ENCODE measurements around the gene KRT15.

KRT15 gene

DNA sequence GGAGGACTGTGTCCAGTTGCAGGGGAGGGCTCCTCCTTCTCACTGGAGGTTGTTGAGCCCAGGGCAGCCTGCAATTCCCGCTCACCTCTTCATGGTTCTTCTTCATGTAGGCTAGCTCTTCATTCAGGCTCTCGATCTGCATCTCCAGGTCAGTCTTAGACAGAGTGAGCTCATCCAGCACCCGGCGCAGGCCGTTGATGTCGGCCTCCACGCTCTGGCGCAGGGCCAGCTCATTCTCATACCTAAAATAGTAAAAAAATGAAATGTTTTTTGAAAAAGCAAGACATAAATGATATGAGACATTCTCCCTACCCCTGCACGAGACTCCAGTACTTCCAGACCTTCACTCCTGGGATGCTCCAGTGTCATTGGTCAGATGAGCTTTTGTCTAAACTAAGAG lies 15.5 kb downstream of the KRT15 start:
- no peak for DNase-seq

DNA sequence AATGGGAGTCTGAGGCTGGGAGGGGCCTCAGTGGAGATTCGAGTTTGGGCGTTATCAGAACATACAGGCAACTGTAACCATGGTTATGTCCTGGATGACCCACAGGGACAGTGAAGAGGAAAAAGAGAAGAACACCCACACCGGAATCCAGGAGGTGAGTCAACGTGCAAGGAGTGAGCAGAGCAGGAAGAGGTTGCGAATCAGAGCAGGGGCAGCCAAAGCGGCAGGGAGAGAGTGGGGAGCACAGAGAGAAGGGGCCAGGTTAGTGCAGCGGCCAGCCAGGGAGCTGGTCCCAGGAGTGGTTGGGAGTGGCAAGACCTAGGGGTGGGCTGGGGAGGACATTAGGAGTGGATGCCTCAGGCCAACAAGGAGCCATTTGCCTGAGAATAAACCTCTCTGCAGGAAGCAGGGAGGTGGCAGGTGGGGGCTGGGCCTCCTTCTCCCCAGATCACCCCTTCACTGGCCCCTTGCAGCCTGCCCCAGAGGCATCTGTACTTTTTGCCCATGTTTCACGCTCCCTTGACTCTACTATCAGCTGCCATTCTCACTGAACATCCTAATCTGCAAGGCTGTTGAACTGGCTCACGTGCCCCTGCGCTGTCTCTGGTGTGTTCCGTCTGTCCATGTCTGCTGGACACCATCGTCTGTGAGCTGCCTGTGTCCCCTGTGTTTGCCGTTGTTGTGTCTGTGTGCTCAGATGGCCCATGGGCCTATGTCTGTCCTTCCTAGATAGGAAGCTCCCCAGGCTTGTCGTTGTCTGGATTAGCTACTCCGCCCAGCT lies 18.4 kb downstream of the KRT15 start:
- no peak for DNase-seq

DNA sequence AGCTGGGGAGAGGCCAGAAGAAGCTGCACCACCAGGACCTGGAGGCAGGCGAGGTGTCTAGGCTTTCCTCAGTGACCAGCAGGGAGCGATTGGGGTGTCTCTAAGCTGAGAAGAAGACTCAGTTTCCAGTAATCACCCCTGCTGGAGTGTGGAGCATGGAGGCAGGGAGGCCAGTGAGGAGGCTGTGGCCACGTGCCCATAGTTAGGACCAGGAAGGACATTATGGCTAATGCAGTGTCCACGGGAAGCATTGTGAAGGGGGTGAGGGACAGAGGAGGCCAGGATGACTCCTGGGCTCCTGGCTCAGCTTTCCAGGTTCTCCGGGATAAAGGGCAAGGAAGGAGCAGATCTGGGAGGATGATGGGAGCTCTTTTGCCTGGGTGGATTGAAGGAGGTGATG lies 19.0 kb downstream of the KRT15 start:
- no peak for DNase-seq

DNA sequence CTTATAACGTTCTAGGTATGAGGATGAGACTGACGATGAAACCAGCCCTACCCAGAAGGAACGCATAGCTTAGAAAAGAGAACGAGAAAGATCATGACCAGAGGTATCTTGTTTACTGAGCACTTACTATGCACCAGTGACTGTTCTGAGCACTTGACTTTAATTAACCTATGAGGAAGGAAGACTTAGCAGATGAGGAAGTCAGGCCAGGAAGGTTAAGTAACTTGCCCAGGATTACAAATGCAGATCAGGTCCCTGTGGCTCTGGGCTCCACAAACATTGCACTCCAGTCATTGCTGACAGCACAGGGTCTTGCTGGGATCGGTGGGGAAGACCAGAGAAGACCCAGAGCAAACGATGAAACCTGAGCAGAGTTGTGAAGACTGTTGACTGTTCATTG lies 20.4 kb downstream of the KRT15 start:
- no peak for DNase-seq

DNA sequence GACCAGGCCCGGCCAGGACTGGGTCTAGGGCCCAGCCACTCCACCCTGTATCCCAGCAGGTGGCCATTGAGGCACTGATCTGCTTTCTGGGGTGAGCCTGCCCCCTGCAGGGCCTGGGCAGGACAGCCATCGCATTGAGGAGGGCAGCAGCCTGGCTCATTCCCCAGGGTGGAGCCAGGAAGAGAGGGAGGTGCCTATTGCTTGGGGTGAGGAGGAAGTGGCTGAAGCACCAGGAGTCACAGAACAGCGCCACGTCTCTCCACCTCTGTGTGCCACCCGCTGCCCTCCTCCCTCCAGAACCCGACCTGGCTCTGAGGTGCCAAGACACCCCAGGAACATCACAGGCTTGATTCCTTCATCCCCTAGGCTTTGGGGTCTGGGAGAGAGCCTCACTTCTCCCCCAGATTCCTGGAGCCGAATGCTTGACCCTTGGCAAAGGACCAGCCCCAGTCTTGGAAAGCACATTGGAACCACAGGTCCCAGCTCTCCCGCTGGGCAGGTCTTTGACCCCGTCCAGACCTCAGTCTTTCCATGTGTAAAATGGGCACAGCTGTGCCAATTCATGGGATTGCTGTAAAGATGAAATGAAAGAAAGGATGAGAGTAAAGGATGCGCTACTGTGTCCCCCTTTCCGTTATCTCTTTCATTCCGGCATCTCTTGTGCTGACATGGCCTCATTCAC lies 21.7 kb downstream of the KRT15 start:
- DNase-seq = peak; percentile 66

DNA sequence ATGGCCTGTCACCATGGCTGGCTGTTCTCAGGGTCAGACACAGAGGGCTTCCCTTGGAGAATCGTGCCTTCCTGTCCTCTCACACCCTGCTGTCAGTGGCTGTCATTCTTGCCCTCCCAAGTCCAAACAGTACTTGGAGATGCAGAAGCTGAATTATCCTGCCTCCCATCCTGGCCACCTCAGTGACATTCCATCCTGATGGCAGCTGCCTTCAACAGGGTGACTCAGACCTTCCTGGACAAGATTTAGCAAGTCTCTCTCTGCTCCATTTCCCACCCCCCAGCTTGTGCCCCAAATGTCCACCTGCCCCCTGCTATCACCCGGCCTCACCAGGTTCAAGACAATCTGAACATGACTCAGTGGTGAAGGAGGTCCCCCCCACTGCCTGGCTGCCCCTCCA lies 24.2 kb downstream of the KRT15 start:
- DNase-seq = no peak

- DNase-seq = peak; percentile 89
Observed at GRCh38 chr17:41492771-41493170, 25.9 kb downstream of the KRT15 start.

DNA sequence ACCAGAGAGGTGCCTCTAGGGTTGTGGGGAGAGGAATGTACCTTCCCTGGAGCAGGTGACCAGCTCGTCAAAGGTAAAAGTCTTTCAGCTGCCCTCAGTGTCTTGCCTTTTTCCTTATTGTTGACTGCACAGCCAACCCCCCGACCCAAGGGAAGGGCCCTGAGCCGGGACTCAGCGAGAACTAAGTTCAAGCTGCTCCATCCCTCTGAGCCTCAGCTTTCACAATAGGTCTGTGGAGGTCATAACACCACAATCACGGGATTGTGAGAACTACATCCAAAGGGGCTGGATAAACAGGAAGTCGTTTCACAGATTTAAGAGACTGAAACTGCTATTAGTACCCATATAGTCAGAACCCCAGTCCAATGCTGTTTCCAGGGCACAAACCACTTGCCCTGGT lies 26.3 kb downstream of the KRT15 start:
- DNase-seq = no peak

DNA sequence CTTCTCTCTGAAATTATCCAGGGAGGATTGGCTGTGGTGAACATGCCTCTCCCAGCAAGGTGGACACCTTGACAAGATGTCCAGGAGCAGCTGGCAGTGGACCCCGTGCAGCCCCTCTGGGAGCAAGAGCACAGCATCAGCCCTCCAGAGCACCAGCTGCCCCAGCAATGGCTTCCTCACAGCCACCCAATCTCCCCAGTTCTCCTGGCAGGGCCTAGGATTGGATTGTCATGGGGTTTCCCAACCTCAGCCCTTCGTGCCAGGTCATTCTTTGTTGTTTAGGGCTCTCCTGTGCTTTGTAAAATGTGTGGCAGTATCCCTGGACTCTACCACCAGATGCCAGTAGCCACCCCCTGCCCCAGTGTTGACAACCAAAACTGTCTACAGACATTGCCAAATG lies 27.2 kb downstream of the KRT15 start:
- DNase-seq = no peak

DNA sequence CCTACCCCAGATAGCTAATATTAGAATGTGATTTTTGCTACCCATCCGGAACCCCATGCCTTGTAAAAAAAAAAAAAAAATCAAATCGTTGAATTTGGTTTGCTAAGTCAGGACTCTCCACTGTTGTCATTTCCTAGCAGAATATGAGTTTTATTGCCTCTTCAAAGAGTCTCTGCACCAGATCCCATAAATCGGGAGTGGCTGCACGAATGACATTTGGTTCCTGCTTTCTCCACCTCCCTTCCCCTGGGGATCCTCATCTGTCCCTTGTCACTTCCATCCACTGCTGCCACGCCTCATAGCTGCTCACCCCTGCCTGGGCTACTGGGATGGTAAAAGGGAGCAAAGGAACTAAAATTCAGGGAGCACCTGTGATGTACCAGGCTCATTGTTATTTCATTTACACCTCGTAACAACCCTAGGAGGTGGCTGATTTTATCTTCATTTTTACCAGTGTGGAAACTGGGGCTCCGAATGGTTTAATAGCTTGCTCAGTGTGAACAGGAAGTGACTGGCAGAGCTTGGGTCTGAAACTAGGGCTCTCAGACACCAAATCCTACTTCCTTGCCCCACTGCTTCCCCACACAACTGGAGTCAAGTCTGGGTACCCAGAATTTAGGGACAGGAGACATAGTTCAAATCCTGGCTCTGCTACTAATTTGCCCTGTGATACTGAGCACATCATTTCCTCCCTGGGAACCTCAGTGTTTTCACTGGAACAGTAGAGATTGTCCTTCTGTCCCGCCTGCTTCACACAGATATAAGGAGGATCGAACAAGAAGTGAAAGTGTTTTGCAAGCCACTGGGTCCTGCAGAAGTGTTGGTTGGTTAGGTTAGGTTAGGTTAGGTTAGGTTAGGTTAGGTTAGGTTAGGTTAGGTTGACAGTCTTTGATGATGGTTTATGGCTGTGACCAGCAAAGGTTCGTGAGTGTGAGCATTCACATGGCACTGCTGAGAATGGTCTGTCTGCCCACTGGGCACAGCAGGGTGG lies 28.4 kb downstream of the KRT15 start:
- no peak for DNase-seq

GRCh38 chr17:41489531-41489930 lies 29.2 kb downstream of the KRT15 start, which contains the start of gene KRT36:
Gene KRT36, minus strand, starts transcription at chr17:41489910. Its CDS starts 46 bp downstream, at chr17:41489864.
- DNase-seq = no peak

DNA sequence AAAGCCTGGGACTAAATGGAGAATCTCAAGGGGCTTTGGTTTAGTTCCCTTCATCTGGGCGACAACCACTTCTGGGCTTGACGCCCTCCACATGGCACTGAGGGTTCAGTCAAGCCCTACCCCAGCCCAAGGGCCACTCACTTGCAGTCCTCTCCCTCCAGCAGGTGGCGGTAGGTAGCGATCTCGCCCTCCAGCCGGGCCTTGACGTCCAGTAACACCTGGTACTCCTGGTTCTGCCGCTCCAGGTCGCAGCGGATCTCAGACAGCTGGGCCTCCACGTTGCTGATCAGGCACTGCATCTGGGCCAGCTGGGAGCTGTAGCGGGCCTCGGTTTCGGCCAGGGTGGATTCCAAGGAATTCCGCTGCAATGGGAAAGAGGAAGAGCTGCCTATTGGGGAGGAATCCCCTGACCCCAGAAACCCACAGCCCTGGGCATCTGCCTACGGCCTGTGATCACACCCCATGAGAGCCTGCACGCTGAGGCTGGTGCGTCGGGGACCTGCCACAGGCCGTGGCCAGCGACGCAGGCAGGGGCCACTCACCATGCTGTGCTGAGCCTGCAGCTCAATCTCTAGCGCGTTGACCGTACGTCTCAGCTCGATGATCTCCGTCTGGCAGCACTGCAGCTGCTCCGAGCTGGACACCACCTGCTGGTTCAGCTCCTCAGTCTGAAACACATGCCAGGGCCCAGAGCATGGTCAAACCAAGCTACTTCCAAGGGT lies 31.7 kb downstream of the KRT15 start:
- DNase-seq = no peak

GRCh38 chr17:41486316-41486715 lies 32.4 kb downstream of the KRT15 start:
- no peak for DNase-seq

DNA sequence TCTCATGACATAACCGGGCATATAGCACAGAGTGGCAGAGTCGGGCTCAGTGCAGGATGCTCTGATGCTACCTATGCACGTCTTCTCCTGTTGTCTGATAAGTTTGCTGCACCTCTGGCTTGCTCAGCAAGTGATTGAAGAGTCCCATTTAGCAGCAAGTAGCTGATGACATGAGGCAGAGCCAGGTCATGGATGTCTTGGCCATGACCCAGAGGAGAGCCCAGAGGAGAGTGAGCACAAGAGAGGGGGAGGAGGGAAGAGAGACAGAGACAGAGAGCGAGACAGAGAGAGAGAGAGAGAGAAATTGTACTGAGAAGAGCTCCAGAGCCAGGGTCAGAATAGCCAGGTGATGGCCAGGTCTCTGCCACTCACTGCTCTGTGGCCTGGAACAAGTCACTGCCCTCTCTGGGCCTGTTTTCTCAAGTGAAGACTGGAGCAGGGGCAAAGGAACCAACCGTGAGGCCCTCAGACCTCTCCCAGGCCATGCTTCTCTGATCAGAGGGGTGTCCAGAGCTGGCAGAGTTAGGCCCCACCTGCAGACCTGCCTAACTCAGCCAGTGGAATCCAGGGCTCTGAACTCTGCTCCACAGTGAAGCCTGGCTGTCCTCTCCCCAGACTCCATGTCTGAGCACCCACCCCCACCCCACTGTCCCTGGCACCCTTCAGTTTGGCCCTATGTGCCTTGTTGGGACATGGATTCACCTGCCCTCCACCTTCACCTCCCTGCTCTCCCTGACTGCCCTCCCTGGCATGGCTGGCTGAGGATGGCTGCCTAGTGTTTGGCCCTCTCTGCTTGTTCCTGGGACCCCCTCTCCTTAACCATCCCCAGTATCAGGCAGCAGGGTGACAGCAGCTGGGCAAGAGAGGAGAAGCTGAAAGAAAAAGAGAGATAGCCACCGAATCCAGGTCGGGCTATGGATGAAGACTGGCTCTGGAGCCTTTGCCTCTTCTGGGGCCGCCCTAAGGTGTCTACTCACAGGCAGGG lies 33.5 kb downstream of the KRT15 start:
- no peak for DNase-seq

- DNase-seq = no peak
Observed at GRCh38 chr17:41483991-41484826, 34.5 kb downstream of the KRT15 start.

DNA sequence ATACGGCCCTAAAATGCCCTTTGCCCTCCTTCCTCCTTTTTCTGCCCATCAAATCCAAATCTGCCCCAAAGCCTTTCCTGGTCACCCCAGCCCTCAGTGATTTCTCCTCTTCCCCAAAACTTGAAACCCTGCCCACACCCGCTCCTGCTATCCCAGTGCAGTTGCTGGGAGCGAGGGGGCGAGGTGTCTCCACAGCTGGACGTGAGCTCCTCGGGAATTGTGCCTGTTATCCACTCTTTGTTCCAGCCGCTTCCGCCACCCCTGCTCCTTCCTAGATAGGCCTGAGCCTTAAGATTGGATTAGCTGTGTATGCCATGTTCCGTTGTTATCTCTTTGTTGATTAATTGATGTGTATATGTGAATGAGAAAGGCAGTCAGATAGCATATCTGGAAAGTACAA lies 35.2 kb downstream of the KRT15 start:
- DNase-seq = no peak

GRCh38 chr17:41481036-41481435 lies 37.7 kb downstream of the KRT15 start, which contains the start of gene KRT35:
Gene KRT35, minus strand, starts transcription at chr17:41481151. Its CDS starts 54 bp downstream, at chr17:41481097.
- no peak for DNase-seq

DNA sequence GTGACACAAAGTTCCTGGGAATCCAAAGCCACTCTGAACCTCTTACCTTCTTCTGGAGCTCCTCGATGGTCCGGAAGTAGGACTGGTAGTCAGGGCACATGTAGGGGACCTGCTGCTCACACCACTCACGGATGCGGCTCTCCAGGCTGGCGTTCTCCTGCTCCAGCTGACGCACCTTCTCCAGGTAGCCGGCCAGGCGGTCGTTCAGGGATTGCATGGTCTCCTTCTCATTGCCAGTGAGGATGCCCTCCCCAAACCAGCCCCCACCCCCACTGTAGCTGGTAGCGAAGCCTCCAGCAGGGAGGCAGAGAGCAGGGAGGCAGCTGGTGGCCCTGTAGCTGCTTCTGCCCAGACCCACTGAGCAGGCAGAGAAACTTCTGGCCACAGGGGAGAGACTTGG lies 38.1 kb downstream of the KRT15 start:
- no peak for DNase-seq

DNA sequence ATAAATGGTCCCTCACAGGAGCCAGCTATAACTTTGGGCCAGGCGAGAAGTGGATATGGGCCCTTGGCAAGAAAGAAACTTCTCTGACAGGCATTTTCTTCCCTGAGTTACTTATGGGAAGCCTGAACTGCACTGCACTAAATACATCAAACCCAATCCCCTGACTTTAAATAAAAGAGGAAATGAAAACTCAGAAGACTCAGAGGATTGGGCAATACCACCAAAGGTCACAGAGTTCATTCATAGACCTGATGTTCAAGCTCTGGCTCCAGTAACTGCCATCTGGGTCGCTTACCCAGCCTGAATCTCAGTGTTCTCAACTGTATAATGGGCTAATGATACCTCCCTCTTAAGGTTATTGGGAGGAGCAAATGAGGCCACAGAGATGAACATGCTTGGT lies 38.6 kb downstream of the KRT15 start:
- DNase-seq = no peak

DNA sequence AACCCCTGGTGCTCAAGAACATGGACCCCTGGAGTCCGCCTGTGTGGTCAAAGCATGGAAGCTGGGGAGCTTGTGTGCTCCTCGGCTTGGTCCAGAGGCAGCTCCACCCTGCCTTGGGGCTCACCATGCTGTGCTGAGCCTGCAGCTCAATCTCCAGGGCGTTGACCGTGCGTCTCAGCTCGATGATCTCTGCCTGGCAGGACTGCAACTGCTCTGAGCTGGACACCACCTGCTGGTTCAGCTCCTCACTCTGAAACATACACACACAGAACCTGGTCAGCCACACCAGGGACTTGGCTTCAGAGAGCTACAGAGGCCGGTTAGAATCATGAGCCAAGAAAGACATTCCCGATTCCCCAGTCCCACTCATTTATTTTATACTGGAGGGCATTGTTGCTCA lies 40.5 kb downstream of the KRT15 start:
- no peak for DNase-seq

Measured in NCI-H510A treated with DMSO at 0.1 percent for 48 hours (cell line).